Glomerular endothelial cell (primary cell): ENCODE measurements around the gene DOLPP1. TPM values are rescaled to one million over a fixed set of nuclear protein-coding genes. Genes with fewer than 3 reads are reported as not detected.

Experiments
- DNase-seq: peaks from one replicate; pipeline ENCODE4 v3.0.0-alpha.2; 2011; ENCODE audit warnings: low read depth, low spot score; ENCODE audit errors: extremely low read depth
- total RNA-seq: library from RNA; depleted of rRNA; stranded (reverse); fragments of >200 nt; gene quantifications from 2 replicates; pipeline ENCODE4 v1.2.3, GENCODE V29; 2015

The DOLPP1 gene
- total RNA-seq, 1 donor from 2014 or later: 15.6 TPM

GRCh38 chr9:129093602-129094386 lies 12.9 kb downstream of the DOLPP1 start:
- no peak for DNase-seq

- no peak for DNase-seq
Measured at GRCh38 chr9:129094387-129095169, 13.7 kb downstream of the DOLPP1 start.

GRCh38 chr9:129095170-129095667 lies 14.3 kb downstream of the DOLPP1 start:
- no peak for DNase-seq

GRCh38 chr9:129095908-129096307 lies 15.0 kb downstream of the DOLPP1 start:
- no peak for DNase-seq

DNA sequence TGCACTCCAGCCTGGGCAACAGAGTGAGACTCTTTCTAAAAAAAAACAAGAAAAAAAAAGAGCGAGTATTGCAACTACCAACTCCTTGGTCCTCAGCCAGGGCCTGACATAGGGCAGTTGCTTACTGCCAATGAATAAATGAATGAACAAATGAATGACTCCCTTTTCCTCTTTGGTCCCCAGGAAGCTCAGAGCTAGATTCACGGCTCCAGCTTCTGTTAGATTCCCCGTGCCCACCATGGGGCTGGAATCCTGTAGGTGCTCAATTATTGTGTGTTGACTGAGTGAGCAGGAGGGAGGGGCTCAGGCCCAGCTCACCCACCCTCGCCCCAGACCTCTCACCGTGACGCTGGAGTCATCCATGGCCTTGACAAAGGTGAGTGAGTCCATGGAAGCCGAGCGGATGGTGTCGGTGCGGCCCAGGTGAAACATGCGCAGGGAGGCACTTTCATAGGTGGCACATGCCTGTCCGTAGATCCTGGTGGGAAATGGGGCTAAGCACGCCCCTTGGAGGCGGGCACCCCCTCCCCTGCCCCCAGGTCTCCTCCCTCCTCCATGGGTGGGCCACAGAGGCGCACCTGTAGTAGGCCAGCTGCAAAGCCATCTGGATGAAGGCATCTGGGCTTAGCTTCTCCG lies 16.9 kb downstream of the DOLPP1 start:
- DNase-seq: no peak

- DNase-seq: no peak
Measured at GRCh38 chr9:129098328-129098727, 17.4 kb downstream of the DOLPP1 start.

GRCh38 chr9:129100383-129101169 lies 19.7 kb downstream of the DOLPP1 start:
- no peak for DNase-seq

- no peak for DNase-seq
Measured at GRCh38 chr9:129101279-129101678, 20.4 kb downstream of the DOLPP1 start.

DNA sequence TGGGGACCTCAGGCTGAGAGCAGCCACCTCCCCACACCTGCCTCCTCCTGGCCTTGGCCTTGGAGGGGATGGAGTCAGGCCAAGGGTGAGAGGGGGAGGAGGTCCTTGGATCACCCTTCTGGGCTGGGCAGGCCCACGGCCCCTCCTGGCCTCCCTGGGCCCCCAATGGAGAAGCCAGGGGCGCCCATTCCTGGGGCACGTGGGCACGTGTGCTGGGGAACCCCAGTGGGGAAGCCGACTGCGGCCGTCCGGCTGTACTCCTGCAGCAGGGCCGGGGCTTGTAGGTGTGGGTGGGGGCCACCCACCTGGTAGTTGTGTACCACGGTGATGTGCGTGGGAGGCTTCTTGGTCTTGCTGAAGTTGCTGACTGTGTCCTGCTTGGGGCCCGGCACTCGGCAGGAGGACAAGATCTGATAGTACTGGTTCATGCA lies 21.2 kb downstream of the DOLPP1 start:
- no peak for DNase-seq

- DNase-seq: no peak
Measured at GRCh38 chr9:129102791-129103594, 22.1 kb downstream of the DOLPP1 start.

DNA sequence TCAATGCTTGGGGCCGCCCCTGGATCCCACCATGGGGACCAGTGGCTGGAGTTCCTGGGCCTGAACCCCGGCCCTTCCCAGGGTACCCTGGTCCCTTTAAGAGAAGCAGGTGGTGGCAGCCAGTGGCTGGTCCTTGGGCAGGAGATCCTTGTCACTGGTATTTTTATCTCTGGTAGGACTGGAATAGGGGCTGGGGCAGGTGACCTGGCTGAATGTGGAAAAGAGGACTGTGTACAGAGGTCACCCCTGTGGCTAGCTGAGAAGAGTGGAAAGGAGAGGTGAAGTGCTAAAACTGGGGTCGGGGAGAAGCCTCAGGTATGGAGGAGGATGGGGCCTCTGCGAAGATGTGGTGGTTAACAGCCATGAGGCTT lies 22.7 kb downstream of the DOLPP1 start:
- no peak for DNase-seq

DNA sequence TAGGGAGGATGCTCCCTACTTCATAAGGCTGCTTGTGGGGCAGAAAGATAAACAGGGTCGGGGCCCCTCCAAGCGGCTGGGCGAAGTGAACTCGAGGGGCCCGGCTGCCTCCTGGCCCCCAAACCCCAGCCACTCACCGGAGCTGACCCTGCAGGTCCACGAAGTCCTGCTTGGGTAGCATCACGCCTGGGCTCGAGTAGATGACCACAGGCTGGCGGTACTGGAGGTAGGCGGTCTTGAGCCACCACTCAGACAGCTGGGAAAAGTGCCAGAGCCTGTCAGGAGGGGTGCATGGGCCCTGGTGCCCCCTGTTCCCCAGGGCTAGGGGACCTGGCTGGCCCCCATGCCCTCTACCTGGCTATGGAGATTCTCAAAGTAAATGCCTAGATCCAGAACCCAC lies 23.1 kb downstream of the DOLPP1 start:
- no peak for DNase-seq

DNA sequence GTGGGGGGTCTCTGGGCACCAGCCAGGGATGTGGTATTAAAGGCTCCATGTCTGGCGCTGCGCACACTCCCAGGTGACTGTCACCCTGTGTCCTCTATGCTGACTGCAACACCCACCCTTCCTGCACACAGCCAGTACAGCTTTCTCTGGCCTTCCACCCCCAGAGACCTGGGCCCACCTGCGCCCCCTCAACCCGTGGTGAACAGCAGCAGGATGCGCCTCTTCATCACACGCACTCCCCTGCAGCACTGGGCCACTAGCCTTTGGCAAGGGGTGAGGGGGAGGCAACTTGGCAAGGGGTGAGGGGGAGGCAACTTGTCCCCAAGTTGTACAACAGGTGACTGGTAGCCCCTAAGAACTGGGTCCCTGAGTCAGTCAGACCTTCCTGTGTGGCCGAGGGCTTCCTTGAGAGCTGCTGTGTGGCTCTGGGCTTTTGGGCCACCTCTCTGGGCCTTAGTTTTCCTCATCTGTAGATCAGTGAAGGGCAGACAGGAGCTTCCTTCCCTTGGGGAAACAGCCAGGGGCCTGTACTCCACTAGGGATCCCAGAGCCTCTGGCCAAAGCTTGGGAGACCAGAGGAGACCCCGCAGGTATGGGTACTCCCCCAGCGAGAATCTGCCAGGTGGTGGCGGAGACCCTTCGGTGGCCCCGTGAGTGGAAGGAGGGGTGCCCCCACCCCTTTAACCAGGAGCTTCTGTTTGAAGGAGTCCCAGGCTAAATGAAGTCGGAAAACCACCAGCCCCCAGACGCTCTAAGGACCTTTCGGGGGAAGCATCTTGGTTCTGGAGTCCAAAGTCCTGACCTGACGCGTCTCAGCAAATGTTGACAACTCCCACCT lies 25.2 kb downstream of the DOLPP1 start:
- no peak for DNase-seq

DNA sequence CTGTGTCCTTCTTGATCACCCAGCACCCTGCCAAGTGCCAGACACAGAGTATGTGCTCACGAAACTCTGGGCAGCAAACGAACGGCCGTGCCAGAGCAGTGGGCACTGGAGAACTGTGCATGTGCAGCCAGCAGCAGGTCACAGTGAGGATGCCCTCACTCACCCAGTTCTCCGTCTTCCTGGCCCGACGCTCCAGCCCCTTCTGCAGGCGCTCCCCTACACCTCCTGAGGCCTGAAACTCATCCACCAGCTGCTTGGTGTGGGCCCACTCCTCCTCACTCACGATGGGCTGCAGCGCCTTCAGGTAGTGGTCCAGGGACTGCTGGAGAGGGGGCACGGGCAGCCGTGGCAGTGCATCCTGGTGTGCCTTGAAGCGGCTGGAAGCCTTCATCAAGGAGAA lies 26.7 kb downstream of the DOLPP1 start:
- DNase-seq: no peak

GRCh38 chr9:129108083-129108804 lies 27.3 kb downstream of the DOLPP1 start:
- DNase-seq: no peak

GRCh38 chr9:129108805-129109536 lies 28.1 kb downstream of the DOLPP1 start:
- no peak for DNase-seq

DNA sequence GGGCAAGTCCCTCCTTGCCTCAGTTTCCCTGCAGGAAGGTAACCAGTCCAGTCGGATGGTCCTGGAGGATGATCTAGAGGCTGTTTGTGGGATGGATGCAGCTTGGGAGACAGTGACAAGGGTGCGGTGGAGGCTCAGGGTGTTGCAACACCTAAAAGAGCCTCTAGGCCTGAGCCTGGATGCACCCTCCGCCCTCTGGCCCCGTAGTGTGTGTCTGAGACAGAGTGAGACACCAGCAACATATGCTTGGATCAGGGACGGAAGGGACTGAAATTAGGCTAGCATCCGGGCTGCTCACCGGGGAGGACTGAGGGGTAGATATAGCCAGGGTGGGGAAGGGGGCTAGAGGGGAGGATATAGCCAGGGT lies 28.6 kb downstream of the DOLPP1 start:
- DNase-seq: no peak
